ENCODE results near the gene SPRR1B.
"Not testable (repeated sequence)": the region's sequence is repeated elsewhere in the genome, so short reads cannot be mapped to it uniquely, and the experiment has no call there.

Gene SPRR1B, protein sequence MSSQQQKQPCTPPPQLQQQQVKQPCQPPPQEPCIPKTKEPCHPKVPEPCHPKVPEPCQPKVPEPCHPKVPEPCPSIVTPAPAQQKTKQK

DNA sequence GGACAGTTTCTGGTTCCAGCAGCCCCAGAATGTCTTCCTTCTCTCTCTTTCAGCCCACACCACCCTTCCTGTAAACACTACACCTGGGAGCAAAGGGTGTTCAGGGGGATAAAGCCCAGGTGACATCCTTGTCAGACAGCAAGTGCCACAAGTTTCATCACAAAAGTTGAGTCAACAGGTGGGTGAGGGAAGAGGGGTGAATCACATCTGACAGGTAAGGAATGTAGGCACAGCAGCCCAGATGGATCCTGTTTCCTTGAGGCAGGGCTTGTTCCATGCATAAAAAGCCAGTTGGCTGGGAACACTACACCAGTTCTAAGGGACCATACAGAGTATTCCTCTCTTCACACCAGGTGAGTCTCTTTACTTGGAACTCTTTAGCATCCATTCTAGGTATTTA, at the start of gene SPRR1B:
Gene SPRR1B, plus strand, starts transcription at position 309 of the 400 bp plus-strand sequence. CDS start 1,143 bp downstream, outside the sequence.
- DNase-seq, result no peak

DNA sequence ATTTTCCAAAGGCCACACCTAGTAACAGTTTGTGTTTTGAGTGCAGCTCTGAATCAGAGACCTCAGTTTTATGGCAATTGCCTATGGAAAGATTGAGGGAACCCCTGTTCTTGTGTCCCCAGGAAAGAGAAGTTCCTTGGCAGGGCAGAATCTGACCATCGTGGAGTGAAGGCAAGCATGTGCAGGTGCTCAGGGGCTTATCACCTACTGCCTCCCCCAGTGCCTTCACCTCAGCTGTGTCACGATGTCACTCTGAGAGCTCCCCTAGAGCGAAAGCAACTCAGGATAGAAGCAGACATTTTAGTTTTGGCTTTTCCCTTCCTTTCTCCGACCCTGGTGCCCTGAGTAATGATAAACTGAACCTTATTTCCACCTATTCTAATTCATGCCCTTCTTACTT, 48.9 kb upstream of the SPRR1B start:
- no peak for DNase-seq

DNA sequence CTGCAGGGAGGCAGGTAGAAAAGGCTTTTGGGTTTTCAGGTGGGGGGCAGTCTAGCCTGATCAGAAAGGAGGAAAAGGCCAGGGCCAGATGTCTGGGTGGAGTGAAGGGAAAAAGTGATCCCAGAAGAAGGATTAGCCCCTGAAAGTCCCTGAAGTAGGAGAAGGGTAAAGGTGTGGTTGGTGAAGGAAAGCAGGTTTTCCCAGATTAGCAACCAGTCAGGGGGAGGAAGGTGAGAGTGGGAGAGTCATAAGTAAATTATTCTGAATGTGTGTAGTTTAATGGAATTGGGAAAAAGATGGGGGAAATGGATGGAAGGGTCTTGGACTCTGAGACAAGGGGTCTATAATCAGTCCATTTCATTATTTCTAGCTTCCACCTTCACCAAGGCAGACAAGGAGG, 47.8 kb upstream of the SPRR1B start:
- no peak for DNase-seq

DNA sequence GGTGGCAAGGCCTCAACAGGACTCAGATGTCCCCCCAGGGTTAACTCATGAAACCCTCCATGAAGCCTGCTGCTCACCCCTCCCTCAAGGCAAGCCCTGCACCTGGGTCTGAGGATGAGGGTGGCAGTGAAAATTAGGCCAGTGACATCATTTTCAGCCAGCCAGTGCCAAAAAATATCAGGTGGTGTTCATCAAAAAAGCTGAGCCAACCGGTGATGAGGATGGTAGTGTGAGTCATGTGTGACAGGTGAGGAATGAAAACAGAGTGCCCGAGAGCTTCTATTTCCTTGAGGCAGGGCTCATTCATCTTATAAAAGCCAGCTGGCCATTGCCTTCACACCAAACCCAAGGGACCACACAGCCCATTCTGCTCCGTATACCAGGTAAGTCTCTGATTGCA, 47.3 kb upstream of the SPRR1B start, which contains the start of gene SPRR1A:
Gene SPRR1A, plus strand, starts transcription at position 339 of the 400 bp plus-strand sequence. CDS start 1,150 bp downstream, outside the sequence.
- DNase-seq, result no peak

DNA sequence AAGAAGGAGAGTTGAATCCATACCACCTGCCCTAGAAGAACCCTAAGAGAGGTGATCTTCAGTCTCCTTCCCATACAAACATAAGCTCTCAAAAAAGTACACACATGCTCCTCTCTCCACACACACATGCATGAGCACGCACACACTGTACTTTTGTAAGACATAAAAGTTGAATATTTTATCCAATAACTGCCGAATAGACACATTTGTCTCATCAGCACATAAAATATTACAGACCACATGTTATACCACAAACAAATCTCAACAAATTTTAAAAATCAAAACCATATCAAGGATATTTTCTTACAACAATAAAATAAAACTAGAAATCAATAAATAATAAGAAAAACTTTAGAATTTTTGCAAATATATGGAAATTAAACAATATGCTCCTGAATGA, 44.4 kb upstream of the SPRR1B start:
- no peak for DNase-seq

DNA sequence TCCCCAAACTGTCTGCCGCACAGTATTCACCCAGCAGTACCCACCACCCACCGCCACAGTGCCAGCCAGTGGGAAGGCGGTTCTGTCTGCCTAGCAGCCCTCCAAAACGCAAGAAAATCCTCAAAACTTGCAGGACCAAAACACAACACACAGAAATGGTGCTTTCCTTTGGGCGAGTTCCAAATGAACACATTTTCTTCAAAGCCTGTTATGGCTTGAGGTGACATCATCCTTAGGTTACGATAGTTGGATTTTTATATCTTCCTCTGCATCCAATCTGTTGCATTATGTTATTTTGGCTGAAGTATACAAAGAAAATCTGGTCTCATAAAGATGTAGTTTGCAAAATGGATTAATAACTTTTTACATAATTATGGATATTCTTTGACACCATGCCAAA, 37.8 kb upstream of the SPRR1B start:
- no peak for DNase-seq

DNA sequence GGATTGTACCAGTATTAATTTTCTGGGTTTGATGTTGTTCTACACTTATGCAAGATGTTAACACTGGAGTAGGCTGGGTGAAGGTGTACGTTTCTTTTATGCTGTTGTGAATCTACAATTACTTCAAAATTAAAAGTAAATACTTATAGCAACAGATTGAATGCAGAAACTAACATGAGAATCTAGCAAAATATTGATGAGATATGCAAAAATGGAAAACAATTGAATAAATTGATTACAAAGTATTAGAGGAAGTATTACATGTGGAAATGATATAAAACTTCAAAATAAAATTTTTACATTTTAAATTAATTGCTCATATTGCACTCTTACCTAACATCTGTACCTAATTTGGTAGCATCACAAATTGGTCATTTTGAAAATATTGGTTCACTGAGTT, 35.2 kb upstream of the SPRR1B start:
- DNase-seq, result no peak

DNA sequence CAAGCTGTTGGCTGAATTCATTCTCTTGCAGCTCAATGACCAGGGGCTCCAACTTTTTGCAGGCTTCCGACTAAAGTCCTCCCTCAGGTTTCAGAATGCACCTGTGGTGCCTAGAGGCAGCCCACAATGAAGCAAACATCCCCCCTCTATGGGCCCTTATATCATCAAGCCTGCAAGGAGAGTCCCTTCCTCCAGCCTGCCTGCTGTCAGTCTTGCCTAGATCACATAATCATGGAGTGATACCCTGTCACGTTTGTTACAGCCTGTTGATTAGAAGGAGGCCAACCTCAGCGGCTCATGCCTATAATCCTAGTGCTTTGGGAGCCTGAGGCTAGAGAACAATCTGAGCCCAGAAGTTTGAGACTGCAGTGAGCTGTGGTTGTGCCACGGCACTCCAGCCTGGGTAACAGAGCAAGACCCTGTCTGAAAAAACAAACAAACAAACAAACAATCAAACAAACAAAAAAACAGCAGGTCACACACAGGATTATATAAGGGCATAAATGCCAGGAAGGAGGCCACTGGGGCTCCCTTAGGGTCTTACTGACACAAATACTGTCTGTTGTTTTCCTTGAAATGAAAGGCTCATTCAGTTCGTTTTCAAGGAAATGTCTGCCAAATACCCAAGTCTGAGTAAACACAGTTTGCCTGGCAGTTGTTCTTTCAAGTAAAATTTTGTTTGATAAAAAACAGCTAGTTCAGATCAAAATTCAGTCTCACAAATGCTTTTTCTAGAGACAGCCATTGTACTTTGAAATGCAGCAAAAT, 34.2 kb upstream of the SPRR1B start:
- DNase-seq, result no peak

DNA sequence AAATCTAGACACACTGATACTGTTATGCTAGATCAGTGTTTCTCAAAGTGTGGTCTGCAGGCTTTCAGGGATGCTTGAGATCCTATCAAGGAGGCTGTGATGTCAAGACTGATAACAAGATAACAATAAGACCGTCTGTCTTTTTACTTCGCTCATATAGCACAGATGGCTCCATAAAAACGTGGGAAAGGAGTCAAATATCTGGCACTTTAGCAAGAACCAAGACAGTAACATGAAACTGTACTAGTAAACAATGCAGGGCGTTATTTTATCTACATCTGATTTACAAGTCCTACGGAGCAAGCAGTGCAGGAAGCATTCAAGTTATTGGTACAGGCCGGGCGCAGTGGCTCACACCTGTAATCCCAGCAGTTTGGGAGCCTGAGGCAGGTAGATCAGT, 33.1 kb upstream of the SPRR1B start:
- no peak for DNase-seq

DNA sequence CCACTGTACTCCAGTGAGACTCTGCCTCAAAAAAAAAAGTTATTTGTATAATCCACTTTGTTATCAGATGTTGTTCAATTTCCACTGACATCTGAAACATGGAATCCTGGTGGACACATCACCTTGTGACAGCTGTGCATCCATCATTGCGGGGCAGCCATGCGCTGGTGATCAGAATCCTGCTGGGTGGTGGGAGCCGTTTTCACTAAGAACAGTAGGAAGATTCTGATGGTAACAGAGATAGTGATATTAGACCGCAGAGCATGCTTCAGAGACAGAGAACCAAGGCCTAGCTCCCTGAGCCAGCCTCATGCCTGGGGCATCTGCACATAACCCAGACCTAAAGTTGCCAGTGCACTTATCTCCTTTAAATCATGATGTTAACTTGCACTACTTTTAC, 32.5 kb upstream of the SPRR1B start:
- DNase-seq, result no peak

DNA sequence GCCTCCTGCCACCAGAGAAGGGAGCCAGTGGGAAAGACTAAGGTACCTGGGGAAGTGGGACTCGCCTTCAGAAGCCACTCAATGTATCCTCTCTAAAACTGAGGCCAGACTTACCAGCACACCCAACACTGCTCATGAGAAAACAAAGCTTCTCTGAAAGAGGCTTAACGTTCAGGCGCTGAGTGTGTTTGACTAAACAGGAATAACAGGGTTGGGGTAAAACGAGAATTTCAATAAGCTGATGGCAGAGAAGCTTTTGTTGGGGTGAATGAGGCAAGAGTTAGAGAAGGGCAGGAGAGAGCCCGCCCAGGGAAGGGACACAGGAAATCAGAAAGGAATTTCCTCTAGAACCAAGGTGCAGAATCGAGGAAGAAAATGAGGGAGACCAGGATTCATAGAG, 31.2 kb upstream of the SPRR1B start:
- no peak for DNase-seq

DNA sequence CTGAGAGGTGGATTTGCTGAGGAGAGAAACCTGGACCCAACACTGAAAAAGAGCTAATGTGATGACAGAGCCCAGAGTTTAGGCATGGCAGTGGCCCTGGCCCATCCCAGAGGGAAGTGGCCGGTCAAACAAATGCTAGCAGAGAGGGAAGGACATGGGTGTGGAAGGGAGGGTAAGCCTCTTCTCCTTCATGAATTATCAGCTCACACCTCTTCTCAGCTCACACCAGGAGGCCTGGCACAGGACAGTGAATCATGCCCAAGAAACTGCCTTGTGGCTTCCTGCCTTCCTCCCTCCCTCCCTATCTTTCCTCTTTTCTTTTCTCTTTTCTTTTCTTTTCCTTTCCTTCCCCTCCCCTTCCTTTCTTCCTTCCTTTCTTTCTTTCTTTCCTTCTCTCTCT, 30.7 kb upstream of the SPRR1B start:
- no peak for DNase-seq

DNA sequence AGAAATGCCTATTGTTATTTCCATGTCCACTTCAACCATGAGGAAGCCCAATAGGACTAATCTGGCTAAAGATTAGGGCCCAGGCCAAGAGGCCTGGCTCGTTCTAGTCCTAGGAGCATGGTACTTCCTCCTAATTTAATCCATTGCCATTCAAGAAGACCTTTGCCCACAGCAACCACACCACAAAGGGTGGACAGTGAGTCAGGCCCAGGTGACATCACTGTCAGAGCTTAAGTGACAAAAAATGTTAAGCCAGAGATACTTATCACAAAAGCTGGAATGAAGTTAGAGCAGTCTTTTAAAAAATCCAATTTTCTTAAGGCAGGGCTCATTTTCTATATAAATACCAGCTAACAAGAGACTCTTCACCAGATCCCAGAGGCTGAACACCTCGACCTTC, 29.6 kb upstream of the SPRR1B start, which contains the start of gene SPRR3:
Gene SPRR3, plus strand, starts transcription at position 368 of the 400 bp plus-strand sequence. CDS start 1,272 bp downstream, outside the sequence.
- no peak for DNase-seq

DNA sequence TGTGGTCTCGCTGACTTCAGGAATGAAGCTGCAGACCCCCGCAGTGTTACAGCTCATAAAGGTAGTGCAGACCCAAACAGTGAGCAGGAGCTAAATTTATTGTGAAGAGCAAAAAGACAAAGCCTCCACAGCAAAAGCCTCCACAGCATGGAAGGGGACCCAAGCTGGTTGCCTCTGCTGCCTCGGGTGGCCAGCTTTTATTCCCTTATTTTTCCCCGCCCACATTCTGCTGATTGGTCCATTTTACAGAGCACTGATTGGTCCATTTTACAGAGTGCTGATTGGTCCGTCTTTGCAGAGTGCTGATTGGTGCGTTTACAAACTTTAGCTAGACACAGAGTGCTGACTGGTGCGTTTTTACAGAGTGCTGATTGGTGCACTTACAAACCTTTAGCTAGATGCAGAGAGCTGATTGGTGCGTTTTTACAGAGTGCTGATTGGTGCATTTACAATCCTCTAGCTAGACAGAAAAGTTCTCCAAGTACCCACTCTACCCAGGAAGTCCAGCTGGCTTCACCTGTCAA, 19.7 kb upstream of the SPRR1B start:
- not testable (repeated sequence) for DNase-seq

DNA sequence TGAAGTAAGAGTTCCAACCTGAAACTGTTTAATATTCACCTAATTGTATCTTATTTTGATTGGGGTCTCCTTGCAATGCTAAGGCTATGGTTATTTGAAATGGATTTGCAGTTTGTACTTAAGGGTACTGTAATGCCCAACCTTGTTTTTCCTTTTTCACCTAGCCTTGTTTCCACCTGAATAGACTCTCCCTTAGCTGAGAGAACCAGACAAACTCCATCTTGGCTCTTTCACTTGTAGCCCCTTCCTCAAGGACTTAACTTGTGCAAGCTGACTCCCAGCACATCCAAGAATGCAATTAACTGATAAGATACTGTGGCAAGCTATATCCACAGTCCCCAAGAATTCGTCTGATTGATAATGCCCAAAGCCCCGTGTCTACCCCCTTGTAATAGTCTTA, 9.2 kb upstream of the SPRR1B start:
- DNase-seq, result not testable (repeated sequence)

DNA sequence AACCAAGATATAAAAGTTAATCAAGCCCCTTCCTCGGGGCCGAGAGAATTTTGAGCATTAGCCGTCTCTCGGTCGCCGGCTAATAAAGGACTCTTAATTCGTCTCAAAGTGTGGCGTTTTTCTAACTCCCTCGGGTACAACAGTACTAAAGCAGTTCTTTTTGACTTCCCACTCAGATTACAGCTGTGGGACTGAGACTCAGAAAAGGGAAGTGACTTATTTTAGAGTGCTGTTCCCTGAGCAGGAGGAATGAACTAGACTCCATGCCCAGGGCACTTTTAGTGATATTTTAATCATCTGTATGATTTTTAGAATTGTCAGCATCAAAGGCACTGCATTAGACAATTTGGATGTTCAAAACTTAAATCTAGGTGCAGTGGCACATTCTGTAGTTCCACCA, 8.7 kb upstream of the SPRR1B start:
- DNase-seq, result not testable (repeated sequence)

DNA sequence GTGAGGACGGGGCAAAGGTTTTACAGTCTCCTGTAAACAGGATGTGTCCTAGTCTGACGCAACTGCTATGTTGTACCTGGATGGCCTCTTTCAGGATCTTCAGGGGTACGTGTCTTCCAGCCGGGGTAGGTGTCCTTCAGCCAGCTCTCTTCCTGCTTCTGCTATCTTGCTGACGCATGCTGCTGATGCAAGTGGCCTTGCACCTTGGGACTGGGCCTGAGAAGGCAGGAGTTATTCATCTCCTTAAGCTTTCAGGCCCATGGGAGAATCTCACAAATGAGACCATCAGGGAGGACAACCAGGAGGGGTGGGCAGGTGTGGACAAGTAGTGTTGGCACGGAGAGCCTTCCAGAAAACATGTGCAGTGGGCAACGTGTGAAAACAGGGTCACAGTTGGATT, 7.9 kb upstream of the SPRR1B start:
- no peak for DNase-seq

DNA sequence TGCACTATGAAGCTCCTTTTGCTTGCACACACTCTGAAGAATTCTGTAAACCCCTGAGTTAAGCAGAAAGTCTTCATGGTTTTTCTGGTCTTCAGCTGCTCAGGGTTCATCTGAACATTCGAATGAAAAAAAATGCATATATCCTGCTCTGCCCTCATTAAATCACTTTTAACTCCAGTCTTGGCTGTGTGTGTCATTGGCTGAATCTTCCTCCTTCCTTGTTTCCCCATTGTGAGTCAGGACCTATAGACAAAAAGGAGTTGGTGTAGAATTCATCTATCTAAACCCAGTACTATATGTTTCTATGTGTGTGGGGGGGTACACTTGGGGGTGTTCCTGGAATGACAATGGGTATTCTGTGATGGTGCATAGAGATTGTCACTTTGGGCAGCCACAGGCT, 6.6 kb upstream of the SPRR1B start:
- no peak for DNase-seq

DNA sequence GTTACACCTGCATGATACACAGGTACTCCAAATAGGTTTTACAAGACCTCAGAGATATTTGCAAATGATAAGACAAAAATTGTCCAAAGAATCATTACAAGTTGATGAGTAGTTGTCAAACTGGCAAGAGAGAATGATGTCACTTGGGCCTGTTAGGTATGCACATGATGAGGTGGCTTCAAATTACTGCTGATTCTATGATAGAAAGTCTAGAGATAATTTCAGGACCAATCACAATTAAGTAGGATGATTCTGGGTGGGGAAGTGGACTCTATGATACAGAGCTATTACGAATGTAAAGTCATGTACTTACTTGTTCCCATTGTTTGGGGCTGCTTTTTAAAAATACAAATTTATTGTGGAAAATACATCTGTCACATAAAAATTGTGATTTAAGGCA, 5.2 kb upstream of the SPRR1B start:
- DNase-seq, result no peak

DNA sequence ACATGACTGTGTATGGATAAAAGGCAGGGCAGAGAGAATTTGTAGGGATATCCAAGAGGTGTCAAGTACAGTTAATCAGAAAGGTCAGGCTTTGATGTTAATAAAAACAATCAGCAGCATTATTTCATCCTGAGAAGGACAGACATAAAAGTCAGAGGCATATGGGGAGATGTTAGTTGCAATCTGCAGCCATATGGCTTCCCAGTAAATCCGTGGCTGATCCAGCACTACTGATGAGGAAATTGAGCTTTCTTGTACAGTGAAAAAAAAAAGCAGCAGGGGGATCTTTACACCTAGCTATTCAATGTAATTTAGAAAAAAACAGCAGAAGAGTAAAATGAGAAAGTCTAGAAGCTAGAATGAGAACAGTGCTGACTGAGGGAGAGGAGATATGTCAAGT, 2.2 kb upstream of the SPRR1B start:
- DNase-seq, result no peak

DNA sequence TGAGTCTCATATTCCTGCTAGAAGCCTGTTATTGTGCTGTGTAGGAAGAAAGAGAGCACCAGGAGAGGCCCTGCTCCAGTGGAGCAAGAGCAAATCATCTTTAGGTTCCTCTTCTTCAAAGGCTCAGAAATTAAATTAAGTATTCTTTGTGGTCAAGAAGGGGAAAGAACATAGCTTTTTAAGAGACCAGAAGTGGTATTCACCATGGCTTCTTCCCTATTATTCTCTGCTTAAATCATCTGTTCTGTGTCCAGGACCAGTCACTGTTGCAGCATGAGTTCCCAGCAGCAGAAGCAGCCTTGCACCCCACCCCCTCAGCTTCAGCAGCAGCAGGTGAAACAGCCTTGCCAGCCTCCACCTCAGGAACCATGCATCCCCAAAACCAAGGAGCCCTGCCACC, 1.1 kb downstream of the SPRR1B start:
- no peak for DNase-seq

DNA sequence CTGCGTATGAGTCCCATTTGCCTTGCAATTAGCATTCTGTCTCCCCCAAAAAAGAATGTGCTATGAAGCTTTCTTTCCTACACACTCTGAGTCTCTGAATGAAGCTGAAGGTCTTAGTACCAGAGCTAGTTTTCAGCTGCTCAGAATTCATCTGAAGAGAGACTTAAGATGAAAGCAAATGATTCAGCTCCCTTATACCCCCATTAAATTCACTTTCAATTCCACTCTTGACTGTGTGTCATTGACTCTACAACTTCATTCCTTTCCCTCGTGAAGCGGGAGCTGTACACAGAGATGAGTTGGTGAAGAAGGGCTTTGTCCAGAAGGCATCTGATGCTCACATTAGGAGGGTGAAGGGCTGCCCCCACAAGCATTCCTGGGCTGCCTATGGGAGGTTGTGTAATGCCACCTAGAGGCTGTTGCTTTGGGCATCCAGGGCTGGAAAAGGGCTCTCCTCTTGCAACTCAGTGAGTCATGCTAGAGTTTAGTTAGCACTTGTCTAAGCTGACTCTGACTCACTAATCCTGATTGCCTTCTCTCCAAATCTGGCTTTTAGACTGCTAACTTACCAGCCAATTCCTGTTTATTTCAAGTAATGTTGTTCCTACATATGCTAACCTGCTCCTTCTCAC, 1.8 kb downstream of the SPRR1B start:
- no peak for DNase-seq

DNA sequence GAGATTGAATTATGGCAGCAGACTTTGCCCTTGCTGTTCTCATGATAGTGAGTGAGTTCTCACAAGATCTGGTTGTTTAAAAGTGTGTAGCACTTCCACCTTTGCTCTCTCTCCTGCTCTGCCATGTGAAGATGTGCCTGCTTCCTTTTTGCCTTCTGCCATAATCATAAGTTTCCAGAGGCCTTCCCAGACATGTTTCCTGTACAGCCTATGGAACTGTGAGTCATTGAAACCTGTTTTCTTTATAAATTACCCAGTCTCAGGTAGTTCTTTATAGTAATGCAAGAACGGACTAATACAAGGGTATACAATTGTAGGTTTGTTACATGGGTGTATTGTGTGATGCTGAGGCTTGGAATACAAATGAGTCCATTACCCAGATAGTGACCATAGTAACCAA, 4.2 kb downstream of the SPRR1B start:
- no peak for DNase-seq

All from SIG-M5 (cell line).